Ishikawa (cell line): ENCODE measurements around the gene GCLM.

Source experiments
- EP300 ChIP-seq: IDR thresholded peaks from 2 replicates; pipeline ENCODE4 v1.6.1; 2012; ENCODE audit warnings: borderline replicate concordance
- MAX ChIP-seq: IDR thresholded peaks from 2 replicates; pipeline ENCODE4 v1.6.1; 2012
- REST ChIP-seq: IDR thresholded peaks from 2 replicates; pipeline ENCODE4 v1.6.1; 2012; ENCODE audit warnings: low read depth, mild to moderate bottlenecking
- TAF1 ChIP-seq: IDR thresholded peaks from 2 replicates; pipeline ENCODE4 v1.6.1; 2012; ENCODE audit warnings: low read depth, mild to moderate bottlenecking
- USF1 ChIP-seq: IDR thresholded peaks from 2 replicates; pipeline ENCODE4 v1.6.1; 2012
- YY1 ChIP-seq: IDR thresholded peaks from 2 replicates; pipeline ENCODE4 v1.6.1; 2012; ENCODE audit warnings: low read depth

- no peak for TF ChIP-seq EP300
- no peak for TF ChIP-seq REST
- no peak for TF ChIP-seq TAF1
- TF ChIP-seq USF1 = no peak
- no peak for TF ChIP-seq YY1
- TF ChIP-seq MAX = no peak
Observed at GRCh38 chr1:93905734-93906133, 3.5 kb downstream of the GCLM start.
